DMS 273 (cell line): ENCODE data around the gene ARHGAP4.

Source experiments
- DNase-seq: peaks from one replicate; lab custom pipeline; 2025; ENCODE audit not compliant: unreplicated experiment; lab: John Stamatoyannopoulos, UW

The ARHGAP4 gene

DNA sequence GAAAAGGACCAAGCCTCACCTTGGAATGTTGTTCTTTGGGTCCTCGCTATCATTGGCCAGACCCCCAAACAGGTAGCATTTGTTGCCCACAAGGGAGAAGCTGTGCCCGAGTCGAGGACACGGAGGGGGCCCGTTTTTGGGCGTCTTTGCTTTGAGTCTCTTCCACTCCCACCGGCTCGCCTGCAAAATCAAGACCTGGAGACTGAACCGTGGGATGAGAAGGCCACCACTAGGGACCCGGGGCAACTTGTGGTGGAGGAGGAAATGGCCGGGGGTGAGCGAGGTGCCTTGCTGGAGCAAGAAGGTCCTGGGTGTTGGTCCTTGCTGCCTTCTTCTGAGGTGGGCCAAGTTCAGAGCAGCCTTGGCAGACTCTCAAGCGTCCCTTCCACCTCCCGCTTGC, 38.0 kb upstream of the ARHGAP4 start:
- no peak for DNase-seq

- no peak for DNase-seq
These were observed 37.5 kb upstream of the ARHGAP4 start for GRCh38 chrX:153963546-153963945.

DNA sequence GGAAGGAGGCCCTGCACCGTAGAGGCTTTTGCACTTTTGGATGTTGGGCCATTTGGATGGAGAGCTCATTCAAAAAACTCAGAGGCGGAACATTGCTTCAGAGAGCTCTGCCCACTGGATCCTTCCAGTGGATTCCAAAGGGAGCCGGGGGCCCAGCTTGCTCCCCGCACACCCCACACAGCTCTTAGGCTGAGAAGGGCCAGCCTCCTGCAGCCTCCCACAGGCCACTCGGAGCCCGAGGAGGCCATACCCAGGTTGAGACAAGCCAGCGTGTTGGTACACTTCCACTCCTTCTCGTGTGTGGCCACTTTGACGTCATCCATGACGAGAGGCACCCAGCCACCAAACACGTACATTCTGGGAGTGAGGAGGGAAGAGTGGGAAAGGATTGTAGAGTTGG, 35.2 kb upstream of the ARHGAP4 start:
- no peak for DNase-seq

DNA sequence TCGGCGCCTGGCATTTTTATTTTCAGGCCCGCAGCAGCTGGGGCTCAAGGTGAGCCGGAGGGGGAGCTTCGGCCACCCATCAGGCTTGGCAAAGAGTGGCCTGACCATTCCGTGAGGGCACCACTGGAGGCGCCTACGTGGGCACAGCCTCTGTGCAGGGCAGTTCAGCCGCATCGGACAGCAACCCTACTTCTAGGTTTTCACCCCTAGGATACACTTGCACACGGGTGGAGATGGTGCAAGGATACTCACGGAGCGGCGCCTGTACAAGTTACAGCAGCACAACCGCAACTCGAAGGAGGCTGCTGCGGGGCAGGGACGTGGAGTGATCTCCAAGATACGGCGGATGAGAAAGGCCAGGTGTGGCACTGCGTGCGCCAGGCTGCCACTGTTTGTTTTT, 34.7 kb upstream of the ARHGAP4 start:
- DNase-seq = no peak

- DNase-seq = no peak
These were observed 34.0 kb upstream of the ARHGAP4 start for GRCh38 chrX:153960077-153960476.

DNA sequence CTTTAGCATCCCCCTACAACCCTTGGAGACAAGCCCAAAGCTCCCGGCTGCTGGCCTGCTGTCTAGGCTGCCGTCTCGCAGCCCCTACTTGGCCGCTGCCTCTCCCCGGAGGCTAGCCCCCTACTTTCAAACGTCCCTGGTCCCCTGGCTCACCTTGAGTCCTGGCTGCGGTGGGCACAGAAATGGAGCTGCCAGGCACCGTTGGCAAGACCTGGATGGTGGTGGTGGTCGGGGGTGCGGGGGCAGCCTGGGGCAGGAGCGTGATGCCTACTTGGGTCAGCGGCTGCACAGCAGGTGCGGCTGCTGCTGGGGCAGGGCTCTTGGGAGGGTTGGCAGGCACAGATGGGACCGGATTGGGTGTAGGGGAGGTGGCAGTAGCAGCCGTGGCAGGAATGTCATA, 33.6 kb upstream of the ARHGAP4 start:
- no peak for DNase-seq

- DNase-seq = no peak
These were observed 32.5 kb upstream of the ARHGAP4 start for GRCh38 chrX:153958605-153959004.

DNA sequence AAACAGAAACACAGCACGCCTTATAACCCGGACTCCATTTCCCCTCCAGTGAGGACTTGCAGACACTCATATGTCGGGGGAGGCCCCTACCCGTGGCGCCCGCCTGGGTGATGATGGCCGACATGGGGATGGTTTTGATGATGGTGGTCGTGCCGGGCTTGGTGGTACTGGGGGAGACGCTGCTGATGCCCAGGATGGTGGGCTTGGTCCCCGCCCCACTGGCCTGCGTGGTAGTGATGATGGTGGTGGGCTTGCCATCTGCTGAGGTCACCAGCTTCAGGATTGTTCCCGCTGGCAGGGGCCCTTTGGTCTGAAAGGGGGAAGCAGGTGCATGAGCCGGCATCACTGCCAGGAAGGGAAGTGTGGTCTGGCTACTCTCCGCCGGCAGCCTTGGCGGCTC, 31.2 kb upstream of the ARHGAP4 start:
- no peak for DNase-seq

DNA sequence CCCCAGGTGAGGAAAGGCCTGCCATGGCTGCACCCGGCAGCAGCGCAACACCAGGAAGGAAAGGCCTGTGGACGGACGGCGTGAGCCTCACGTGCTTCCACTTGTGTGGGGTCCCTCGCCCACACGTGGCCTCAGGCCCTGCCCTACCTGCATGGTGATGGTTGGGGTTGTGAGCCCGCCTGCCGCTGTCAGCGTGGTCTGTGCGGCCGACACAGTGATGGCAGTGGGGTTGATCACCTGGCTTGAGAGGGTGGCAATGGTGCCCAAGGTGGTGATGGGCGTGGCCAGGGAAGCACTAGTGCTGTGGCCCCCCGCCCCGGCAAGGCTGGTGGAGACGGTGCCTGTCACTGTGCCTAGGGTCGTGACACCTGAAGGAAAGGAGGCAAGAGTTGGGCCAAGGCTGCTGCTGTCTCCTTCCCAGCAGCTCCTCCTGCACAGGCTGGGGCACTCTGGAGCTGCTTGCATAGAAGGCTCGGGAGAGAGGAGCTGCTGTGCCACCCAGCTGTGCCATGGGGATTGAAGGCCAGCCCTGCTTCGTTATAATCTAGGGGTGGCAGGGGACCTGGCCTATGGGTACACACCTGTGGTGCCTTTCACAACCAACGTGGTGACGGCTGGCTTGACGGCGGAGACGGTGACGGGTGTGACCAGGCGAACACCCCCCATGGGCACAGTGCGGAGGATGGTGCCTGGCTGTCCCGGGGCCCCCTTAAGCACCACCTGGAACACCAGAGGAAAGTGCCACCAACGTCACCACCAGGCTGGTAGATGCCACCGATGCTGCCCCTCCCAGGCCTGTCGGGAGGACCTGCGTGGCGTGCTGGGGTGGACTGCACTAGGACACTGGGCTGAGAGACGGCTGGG, 30.2 kb upstream of the ARHGAP4 start:
- DNase-seq = no peak

DNA sequence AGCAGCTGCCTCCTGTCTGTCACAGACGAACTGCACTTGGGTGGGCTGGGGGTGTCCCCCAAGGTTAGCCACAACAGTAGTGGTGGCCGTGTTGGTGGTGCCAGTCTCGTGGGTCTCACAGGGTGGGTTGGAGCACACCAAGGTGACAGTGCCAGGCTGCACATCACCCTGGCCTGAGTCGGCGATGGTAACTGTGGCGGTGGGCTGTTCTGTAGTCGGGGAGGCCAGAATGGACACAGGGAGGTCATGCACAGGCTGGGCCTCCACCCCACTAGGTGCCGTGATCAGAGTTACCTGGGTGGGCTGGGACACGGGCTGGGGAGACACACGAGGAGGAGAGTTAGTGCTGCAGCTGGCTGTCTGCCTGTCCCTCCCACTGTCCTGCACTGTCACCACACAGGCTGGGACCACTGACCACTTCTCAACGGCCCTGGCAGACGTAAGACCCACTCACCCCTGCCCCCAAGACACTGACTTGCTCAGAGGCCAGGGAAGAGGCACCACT, 29.2 kb upstream of the ARHGAP4 start:
- no peak for DNase-seq

DNA sequence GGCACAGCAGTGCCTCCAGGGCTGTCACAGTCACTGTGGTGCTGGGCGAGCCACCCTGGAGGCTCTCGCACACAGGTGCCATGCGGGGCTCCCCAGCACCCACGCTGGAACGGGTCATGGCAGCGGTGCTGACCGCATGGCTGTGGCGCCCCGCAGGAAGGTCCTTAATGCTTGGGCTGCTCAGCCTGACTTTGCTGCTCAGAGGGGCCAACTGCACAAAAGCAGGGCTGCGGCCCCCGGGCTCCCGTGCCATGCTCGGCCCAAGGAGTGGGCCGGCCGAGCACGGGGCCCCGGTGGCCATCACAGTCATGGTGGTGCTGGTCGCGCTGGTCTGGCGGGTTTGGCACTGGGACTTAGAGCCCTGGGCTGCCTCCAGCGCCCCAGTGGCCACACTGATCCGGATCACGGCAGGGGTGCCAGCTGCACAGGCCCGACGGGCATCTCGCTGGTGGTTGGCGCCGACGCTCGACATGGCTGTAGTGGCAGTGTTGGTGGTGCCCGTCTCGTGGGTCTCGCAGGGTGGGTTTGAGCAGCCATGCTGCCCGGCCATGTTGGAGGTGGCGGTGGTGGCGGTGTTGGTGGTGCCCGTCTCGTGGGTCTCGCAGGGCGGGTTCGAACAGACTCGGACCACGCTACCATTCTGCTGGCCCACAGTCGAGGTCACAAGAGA, 28.6 kb upstream of the ARHGAP4 start:
- no peak for DNase-seq

DNA sequence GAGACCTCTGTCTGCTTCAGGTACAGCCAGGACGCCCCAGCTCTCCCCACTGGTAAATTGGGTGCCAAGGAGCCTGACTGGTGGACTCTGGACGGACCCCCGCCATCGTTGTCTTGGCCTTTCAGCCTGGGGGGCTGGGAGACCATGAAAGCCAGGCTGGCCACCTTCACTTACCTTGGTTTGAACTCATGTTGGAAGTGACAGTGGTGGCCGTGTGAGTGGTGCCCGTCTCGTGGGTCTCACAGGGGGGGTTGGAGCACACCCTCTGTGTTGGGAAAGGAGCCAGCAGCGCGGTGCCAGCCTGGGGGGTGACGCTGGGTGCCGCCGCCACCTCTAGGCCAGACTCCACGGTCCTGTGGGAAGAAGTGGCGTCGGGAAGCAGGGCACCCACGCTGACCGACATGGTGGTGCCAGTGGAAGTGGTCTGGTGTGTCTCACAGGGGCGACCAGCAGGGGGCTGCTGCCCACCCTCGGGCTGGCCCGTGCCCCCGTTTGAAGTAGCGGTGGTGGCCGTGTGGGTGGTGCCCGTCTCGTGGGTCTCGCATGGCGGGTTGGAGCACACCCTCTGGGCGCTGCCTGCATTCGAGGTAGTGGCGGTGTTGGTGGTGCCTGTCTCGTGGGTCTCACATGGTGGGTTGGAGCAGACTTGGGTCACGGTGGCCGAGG, 28.0 kb upstream of the ARHGAP4 start:
- DNase-seq = no peak

DNA sequence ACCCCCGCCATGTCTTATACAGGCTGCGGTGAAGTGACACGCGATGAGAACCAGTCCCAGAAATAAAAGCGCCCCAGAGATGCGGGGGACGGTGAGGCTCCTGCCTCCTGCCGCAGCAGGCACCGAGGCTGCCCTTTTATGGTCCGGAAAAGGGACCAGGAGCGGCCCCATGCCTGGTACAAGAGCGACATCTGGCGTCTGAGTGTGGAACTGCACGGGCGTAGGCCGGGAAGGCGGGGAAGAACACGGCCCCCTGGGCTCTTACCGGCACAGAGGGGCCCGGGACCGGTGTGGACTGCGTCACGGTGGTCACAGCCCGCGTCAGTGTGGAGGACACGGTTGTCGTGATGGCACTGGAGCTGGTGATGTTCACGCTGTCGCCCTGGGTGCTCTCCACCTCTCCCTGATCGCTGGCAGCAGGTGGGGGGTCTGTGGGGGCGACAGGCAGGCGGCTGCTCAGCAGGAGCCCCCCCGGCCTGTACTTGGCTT, 27.3 kb upstream of the ARHGAP4 start:
- peak; percentile 94 for DNase-seq

DNA sequence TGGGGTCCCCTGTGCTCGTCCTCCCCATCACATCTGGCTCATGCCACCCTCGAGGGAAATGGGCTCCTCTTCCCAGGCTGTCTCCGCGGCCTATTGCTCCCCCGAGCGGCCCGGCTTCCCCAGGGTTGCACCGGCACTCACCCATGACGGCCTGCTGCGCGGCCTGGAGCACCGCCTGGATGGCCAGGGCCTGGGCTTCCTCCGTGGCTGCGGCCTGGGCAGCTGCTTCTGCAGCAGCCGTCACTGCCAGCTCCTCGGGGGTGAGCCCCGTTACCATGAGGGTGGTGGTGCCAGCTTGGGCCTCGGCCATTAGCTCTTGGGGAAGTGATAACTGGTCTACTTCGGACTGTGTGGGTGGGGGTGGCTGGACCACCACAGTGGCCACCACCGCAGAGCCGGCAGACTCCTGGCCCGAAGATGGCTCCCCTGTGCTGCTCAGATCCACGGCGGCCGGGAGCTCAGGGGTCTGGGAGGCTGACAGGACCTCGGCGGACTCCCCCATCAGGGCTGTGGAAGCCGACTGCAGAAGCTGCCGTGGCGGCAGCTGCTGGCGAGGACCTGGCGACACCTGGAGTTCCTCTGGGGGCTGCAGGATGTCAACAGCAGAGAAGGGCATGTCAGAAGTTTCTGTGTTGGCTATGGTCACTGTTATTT, 26.4 kb upstream of the ARHGAP4 start:
- DNase-seq = no peak

DNA sequence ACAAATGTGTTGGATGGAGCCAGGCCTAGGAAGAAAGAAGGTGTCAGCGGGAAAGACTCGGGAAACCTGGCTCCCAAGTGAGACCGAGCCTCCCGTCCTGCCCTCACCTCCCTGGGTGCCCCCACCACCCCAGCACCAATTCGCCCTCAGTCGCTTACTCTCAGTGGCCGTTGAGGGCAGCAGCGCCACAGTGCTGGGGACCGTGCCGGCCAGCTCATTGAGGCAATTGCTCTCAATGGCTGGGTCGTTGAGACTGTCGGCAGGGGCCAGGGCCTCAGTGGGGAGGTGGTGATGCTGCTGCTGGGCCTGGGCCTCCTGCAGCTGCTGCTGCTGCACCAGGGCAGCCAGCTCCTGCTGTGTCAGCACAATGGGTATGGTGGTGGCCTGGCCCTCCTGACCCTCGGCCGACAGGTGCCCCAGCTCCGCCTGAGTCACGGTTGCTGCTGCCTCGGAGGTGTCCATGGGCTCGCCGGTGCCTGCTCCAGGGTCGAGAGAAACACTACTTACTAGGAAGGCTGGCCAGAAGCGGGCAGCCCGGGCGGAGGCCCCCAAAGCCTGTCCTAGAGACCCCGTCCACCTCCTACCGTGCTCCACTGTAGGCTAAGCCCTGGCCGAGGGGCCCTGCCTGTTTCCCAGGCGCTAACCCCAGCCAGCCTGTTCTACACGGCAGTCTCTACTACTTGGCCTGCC, 25.8 kb upstream of the ARHGAP4 start:
- DNase-seq = no peak

GRCh38 chrX:153950127-153950526, 24.1 kb upstream of the ARHGAP4 start:
- no peak for DNase-seq

GRCh38 chrX:153948847-153949805, 23.1 kb upstream of the ARHGAP4 start:
- DNase-seq = no peak

DNA sequence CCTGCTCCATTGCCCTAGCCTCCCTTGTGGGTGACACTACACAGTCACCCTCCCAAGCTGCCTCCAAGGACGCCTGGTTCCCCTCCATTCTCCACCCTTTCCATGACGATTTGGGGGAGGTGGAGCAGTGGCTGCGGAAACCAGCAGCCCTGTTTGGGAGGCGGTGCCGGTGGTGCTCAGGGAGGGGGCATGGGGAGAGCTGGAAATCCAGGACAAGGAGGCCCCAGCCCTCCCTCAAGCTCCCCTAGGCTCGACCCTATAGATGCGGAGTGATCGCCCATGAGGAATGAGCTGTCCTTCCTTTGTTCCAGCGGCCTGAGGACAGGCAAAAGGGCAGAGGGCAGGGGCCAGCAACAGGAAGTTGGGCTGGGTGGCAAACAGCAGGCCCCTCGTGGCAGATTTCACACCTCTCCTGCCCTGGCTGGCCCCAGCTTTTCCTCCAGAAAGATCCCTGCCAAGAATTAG, 22.0 kb upstream of the ARHGAP4 start:
- no peak for DNase-seq

DNA sequence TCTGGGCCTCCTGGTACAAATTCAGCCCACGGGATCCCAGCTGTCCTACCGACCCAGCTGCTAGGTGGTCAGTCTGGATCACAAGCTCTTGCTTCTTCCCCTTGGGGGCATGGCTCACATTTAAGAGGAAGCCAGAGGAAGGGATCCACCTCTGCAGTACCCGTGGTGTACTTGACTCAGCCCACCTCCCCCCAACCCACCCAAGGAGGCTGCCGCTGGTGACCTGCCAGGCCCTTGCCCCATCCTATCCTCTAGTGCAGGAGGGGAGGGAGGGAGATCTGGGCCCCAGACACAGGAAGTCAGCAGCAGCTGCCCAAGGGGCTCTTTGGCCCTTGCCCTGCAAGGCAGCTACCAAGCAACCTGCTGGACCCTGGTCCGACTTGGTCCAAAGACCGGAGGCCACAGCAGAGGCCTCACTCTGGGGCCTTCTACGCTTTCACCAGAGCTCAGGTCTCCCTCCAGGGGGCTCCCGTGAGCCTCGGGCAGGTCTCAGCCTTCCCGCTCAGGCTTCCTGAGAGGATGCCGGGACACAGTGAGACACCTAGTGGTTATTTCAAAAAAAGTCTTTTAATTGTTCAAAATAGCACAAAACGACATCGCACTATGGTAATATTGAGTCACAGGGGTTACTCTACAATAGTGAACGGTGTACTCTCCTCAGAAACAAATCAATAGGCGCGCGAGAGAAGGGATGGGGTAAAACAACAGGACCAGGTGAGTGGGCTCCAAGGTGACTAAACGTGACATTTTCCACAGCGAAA, 21.1 kb upstream of the ARHGAP4 start:
- DNase-seq = peak; percentile 97
